Measurements from ENCODE around the gene ZNF234. TPM values are rescaled to one million over a fixed set of nuclear protein-coding genes. Genes with fewer than 3 reads are reported as not detected.
"Not testable (repeated sequence)": the region's sequence is repeated elsewhere in the genome, so short reads cannot be mapped to it uniquely, and the experiment has no call there.

ZNF234 gene
- total and polyA plus RNA-seq, 2 of the 4 experiments (the other 2 are of a cell fraction), result 4.0 to 15.8 TPM

- H3K18ac ChIP-seq (ENCODE audit: low read depth, low read length); BruUV-seq (replicated peaks): not testable (repeated sequence)
Observed at GRCh38 chr19:44203877-44204276, 62.5 kb downstream of the ZNF234 start.

More at GRCh38 chr19:44203877-44204276, 62.5 kb downstream of the ZNF234 start:
- H3K56ac ChIP-seq (ENCODE audit: extremely low read depth, insufficient read depth, low read length); H3K9me3 ChIP-seq (ENCODE audit: control insufficient read depth, insufficient read depth, low read length); H4K5ac ChIP-seq (ENCODE audit: low read depth, low read length); H2BK5ac ChIP-seq (ENCODE audit: low read depth, low read length, poor library complexity, severe bottlenecking); H3K9me1 ChIP-seq (ENCODE audit: insufficient read depth, low read length); H2AK5ac ChIP-seq (ENCODE audit: low read depth, low read length); H3K27ac ChIP-seq (ENCODE audit: insufficient read depth, low read length); POLR2A ChIA-PET (ENCODE audit: unreplicated experiment); H2BK120ac ChIP-seq (ENCODE audit: low read depth, low read length); H3K4me2 ChIP-seq (ENCODE audit: low read depth, low read length); H4K8ac ChIP-seq (ENCODE audit: low read depth in 2 of 2, low read length in 2 of 2); H3K23ac ChIP-seq (ENCODE audit: low read depth, low read length); dilution Hi-C loops (cut with HindIII; ENCODE audit: low sequenced_read_pairs, unreplicated experiment); H3K27me3 ChIP-seq (ENCODE audit: control insufficient read depth, insufficient read depth, low read length); H3K14ac ChIP-seq (replicated peaks; ENCODE audit: low read depth, low read length); DNase-seq; H3K79me1 ChIP-seq (ENCODE audit: low read depth in 1 of 2, low read length in 2 of 2); H4K20me1 ChIP-seq (ENCODE audit: insufficient read depth, low read length); H3K4me3 ChIP-seq (ENCODE audit: insufficient read depth, low read depth, low read length); H3K4ac ChIP-seq (ENCODE audit: low read depth, low read length); in situ Hi-C loops (cut with MboI; ENCODE audit: low sequenced_read_pairs); H4K91ac ChIP-seq (ENCODE audit: insufficient read depth, low read depth, low read length); ATAC-seq (ENCODE audit: low read depth); H3K36me3 ChIP-seq (ENCODE audit: control insufficient read depth, insufficient read depth, low read length); H2AFZ ChIP-seq (replicated peaks; ENCODE audit: low read length, poor library complexity); CTCF ChIA-PET; intact Hi-C loops (cut with micrococcal nuclease); H2BK15ac ChIP-seq (ENCODE audit: low read depth, low read length); H3K4me1 ChIP-seq (ENCODE audit: control insufficient read depth, insufficient read depth, low read length); H3K9ac ChIP-seq (ENCODE audit: low read depth, low read length); H2BK20ac ChIP-seq (ENCODE audit: low read depth, low read length); H2AK9ac ChIP-seq (replicated peaks; ENCODE audit: low read depth, low read length, poor library complexity): not testable (repeated sequence)
- 87% methylated on average over 15 of the region's 31 CpGs; no CpG with 5 or more reads in 1 of the 2 experiments for whole genome bisulfite sequencing, 2 experiments (ENCODE audit: extremely low coverage in 2 of 2, insufficient read length in 1 of 2)

Data from IMR-90 (cell line).